ENCODE results near the gene A1BG.

DNA sequence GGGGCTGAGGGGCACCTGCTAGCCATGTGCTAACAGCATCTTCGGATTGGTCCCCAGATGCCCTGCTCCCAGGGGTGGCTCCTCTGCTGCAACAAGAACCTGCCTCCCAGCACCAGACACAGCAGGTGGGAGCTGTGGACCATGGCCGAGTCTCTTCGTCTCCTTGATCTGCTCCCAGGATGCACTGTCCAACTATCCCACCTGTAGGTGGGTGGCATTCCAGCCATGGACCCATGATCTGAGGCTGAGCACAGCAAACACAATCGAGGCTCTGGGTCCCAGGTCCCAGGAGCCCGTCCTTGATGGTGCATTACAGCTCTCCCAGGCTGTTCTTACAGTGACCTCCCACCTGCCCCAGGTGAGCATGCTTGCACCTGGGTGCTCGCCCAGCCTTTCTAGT is 26.0 kb upstream of the A1BG start:
- TF ChIP-seq POLR2A (IDR thresholded peaks at IDR 0.05): no peak
- no peak for TF ChIP-seq CTCF (IDR thresholded peaks at IDR 0.05 in 8 of 11, conservative IDR thresholded peaks at IDR 0.05 in 3 of 11)

Measured in spleen (tissue), 7 donors.